Activated CD4-positive, alpha-beta T cell treated with anti-CD3 and anti-CD28 coated beads for 48 hours (primary cell): ENCODE measurements around the gene C18orf63.
"Not testable (repeated sequence)": the region's sequence is repeated elsewhere in the genome, so short reads cannot be mapped to it uniquely, and the experiment has no call there.

Experiments used
- DNase-seq: peaks from one replicate; pipeline ENCODE4 v3.0.0-alpha.2; 2020

Gene C18orf63

GRCh38 chr18:74315464-74316256 is at the start of gene C18orf63:
C18orf63 (plus strand) TSS chr18:74315839; CDS start chr18:74317866, 2,027 bp downstream.
- no peak for DNase-seq

DNA sequence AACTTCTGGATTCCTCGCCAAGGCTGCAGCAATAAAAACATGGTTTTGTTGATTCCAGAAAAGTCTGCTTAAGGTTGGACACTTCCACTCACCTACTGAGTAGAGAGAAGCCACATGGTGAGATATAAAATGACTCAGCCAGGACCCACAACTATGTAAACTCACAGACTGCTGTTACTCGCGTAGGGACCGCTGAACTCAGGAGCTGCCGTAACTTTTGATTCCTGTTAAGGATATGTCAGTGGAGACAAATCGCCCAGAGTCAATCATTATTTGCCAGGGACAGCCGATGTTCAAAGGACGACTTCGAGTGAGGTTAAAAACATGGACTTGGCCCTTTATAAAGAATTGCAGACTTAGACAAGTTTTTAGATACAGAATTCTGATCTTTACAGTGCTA is 49.5 kb upstream of the C18orf63 start:
- DNase-seq = no peak

- no peak for DNase-seq
Measured at GRCh38 chr18:74268175-74268574, 47.5 kb upstream of the C18orf63 start.

DNA sequence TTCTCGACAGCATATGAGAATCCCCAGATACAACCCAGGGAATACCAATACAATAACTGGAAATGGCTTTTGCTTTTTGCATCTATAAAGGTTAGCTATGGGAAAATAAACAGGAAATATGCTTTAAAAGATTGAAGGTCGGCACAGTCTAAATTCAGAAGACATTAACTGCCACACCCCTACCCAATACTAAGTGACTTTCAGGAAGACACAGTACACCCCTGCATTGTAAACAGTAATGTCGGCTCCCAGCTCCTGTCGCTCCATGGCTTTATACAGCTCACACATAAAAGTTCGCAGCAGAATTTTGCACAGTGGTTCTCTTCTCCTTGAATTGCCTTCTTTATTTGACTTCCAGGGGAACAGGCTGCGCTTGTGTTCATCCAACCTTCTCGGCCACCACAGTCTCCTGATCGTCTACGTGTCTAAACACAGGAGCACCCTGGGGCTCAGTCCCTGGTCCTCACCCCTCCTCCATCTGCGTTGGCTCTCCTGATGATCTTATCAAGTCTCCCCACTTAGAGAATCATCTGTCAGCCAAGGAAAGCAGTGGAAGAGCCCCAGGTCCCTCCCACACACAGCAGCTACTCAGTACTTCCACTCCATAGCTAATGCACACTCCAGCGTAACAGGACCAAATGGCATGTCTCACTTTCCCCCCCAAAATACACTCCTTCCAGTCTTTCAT is 46.6 kb upstream of the C18orf63 start:
- DNase-seq = no peak

- DNase-seq = no peak
Measured at GRCh38 chr18:74271635-74272034, 44.0 kb upstream of the C18orf63 start.

DNA sequence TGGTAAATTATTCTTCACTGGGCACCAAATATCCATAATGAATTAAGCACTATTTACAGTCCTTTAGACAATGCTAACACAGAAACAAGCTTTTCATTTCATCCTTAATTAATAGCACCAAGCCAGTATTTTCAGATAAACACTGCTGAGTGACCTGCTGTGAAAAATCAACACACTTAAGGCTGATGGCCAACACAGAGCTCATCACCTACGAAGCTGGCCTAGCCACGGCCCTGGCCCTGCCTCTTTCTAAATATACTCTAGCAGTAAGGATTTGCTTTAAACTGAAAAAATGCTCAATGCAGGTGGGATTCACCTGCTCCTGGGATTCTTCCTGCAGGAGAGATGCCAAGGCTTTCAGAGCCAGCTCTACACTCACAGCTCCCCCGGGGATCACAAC is 42.2 kb upstream of the C18orf63 start:
- no peak for DNase-seq

- no peak for DNase-seq
Measured at GRCh38 chr18:74274700-74275099, 40.9 kb upstream of the C18orf63 start.

DNA sequence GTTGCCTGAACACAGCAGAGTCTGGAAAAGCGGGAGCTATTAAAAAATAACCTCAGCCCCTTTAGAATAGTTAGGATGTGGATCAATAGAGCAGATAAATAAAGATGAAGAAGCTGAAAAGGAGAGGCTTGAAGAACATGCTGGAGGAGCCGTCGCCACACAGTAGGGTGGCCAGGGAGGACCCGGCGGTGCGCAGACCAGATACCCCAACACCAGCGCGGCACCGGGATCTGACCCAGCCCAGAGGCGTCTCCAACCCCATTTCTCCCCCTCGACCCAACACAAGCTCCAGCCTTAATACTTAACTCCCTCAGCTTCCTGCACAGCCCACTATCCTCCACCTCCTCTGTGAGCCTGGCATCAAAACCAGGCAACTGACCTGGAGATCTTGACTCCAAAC is 39.9 kb upstream of the C18orf63 start:
- no peak for DNase-seq

DNA sequence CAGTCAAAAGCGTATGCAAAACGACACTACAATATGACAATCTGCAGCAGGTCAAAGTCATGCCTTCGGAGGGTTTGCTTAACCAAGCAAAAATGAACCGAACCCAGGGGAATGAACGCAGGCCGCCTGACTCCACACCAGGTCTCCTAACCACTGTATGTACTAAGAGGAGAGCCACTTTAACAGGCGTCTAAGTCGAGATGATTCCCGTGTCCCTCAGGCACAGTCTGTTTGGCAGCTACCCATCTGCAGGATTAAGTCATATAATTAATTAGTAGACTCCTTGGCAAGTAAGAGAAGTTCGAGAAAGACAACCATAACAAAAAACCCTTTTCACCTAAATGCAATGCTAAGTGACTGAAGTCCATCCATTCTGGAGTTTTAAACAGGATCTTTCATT is 39.0 kb upstream of the C18orf63 start:
- DNase-seq = no peak

GRCh38 chr18:74277296-74277695 is 38.3 kb upstream of the C18orf63 start:
- DNase-seq = no peak

- DNase-seq = no peak
Measured at GRCh38 chr18:74278058-74278457, 37.6 kb upstream of the C18orf63 start.

GRCh38 chr18:74278983-74279382 is 36.7 kb upstream of the C18orf63 start:
- no peak for DNase-seq

DNA sequence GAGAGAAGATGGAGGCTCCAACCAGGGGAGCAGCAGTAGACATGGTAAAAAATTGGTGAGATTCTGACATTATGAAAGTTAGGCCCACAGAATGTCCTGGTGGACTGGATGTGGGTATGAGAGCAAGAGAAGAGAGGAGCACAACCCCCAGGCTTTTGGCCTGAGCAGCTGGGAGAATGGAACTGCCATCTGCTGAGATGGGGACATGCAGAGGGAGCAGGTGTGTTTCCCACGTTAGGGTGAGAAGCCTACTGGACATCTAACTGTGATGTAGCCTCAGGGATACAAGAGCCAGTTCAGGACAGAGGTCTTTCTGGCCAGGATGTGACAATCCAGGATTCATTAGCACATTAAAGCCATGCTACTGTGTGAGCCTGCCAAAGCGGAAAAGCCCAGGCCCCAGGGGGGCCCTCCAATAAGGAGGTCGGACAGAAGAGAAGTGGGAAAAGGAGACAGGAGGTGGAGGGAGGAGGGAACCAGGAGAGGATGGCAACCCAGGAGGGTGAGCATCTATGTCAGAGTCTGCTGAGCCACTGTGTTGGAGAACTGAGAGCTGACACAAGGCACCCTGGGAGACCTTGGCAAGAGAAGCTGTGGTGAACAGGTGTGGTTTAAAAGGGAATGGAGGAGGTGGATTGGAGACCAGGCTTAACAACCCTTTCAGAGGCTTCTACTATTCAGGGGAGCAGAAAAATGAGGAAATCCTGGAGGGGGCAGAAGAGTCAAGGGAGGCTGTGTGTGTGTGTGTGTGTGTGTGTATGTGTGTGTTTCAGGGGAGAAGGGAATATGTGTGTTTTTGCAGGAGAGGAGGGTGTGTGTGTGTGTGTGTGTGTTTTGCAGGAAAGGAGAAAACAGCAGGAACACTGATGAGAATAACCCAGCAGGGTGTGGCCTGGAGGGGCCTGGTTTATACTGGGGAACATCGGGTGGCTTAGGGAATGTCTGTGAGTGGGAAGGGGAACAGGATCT is 34.3 kb upstream of the C18orf63 start:
- no peak for DNase-seq

- DNase-seq = no peak
Measured at GRCh38 chr18:74281980-74282754, 33.5 kb upstream of the C18orf63 start.

DNA sequence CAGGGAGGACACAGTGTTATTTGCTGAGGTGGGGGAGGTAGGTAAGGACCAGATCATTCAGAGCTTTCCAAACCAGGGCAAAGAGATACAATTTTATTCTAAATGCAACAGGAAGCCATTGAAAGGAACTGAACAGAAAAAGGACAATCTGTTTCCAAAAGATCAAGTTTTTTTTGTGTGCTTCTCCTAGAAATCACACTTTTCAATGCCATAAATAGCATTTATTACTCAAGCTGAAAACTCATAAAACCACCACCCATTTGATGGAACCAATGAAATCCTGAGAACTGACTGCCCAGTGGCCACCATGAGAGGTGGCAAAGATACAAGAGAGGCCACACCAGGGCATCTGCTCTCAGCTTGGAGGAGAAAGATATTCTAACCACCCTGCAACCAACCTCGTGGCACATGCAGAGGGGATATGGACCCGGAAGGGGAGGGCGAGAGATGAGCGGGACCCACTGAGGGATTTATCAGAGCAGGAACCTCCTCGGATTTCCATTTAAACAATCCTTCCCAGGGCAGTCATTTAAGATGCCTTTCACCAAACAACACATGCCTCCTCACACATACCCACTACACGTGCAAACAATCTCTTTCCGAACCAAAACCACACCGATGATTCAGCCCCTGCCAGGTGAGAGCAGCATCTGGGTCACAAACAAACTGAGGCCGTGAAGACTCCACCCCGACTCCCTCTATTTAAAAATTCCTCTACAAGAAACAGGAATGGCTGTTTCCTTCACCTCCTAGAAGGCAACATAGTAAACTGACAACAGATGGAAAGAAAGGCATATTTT is 32.7 kb upstream of the C18orf63 start:
- DNase-seq = peak; percentile 17

GRCh38 chr18:74283646-74284045 is 32.0 kb upstream of the C18orf63 start:
- no peak for DNase-seq

DNA sequence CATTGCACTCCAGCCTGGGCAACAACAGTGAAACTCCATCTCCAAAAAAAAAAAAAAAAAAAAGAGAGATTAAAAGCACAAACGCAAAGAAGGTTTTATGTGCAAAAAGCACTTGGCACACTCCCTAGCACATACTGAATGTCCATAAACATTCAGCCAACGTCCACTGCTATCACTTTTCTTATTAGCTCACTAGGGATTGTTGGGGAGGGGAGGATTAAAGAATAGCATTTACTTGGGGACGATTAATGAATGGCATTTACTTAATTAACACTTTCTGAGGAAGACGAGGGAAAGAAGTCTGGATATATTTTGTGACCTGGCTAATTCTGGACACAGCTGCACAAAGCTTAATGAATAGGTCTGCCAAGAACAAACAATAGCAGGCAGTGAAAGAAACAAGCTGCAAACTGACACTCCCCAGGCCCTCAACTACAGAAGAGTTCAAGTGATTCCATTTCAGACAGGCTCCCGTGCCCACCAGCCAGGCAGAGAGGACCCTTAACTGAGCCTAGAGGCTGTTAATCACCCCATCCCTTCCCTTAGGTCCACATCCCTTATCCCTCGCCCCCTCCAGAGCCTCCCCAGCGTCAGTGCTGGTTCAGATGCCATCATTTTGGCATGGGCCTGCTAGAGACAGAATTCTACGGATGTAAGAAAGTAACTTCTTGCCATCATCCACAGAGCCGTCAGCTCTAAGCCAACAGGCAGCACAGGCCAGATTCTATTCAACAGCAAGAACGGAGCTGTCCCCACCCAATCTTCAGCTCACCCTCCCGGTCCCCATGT is 31.3 kb upstream of the C18orf63 start:
- no peak for DNase-seq

DNA sequence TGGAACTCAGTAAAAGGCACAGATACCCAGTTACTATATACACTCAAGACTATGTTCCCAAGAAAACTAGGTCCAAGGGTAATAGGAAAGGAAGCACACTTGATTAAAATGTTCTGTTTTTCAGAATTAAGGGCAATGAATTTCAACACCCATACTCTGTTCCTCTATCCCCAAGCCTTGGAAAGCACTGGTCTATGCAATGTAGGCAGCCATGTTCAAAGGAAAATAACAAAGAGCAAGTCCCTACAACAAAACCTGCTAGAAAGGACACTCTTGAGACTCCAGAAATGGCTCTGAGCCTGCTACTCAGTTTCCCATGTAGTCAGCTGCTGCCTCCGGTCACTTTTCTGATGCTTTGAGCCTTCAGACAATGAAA is 30.7 kb upstream of the C18orf63 start:
- DNase-seq = no peak

DNA sequence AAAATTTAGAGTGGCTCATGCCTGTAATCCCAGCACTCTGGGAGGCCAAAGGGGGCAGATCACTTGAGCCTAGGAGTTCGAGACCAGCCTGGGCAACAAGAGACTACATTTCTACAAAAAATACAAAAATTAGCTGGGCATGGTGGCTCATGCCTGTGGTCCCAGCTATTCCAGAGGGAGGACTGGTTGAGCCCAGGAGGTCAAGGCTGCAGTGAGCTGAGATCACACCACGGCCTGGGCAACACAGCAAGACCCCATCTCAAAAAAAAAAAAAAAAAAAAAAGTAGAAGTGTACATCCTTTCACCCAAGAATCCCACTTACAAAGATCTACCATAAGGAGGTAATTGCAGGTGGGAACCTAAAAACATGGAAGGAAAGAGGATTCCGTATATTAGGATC is 30.1 kb upstream of the C18orf63 start:
- not testable (repeated sequence) for DNase-seq

DNA sequence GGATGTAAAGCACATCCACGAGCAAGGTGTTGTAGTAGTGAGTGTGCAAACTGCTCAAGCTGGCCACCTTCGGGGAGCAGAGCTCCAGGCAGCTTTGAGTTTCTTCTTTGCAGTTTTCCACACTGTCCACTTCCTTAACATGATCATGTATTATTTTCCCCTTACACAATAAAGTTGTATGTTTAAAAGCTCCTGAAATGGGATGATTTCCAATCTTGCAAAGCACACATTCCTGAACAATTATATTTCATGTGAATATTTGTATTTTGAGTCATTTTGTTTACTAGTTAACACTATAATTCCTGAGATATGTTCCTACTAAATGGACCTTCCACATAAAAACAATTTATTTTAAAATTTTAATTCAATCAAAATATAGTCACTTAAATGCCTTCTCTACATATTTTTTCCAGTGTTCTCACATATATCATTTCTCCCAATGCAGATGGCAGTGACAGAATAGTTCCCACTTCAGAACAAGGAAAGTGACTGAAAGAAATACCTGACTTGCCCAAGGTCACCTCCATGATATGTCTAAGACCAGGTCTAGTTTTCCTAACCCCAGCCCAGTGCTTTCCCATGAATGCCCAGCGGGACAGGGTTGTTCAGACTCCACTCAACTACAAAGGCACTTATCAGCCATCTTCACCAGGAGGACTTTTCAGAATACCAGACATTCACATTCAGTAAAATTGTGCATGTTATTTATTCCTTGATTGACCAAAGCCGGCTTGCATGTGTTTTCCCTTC is 29.4 kb upstream of the C18orf63 start:
- DNase-seq = no peak
